Immature natural killer cell (primary cell): ENCODE data around the gene OR1K1. TPM values are rescaled to one million over a fixed set of nuclear protein-coding genes. Genes with fewer than 3 reads are reported as not detected.

Experiments used
- DNase-seq, 3 donors: peaks; one replicate each; pipeline ENCODE4 v3.0.0; 2022; ENCODE audit warnings: mixed read lengths in 1 of 3
- H3K27ac Mint-ChIP-seq, 6 donors: one replicate each; pipeline ENCODE4 v1.8.0; 2020; ENCODE audit warnings: mixed read lengths in 6 of 6, mild to moderate bottlenecking in 5 of 6, inconsistent platforms in 4 of 6, moderate library complexity in 3 of 6
- H3K27me3 Mint-ChIP-seq, 3 donors: one replicate each; pipeline ENCODE4 v1.8.0; 2020 to 2021; ENCODE audit warnings: low read depth in 3 of 3, mild to moderate bottlenecking in 3 of 3, mixed read lengths in 3 of 3, moderate library complexity in 3 of 3, inconsistent platforms in 1 of 3
- H3K36me3 Mint-ChIP-seq, 3 donors: one replicate each; pipeline ENCODE4 v1.8.0; 2020; ENCODE audit warnings: mixed read lengths in 3 of 3, inconsistent platforms in 2 of 3, mild to moderate bottlenecking in 2 of 3
- H3K4me1 Mint-ChIP-seq, 2 donors: one replicate each; pipeline ENCODE4 v1.8.0; 2020; ENCODE audit warnings: inconsistent platforms in 2 of 2, mild to moderate bottlenecking in 2 of 2, mixed read lengths in 2 of 2, moderate library complexity in 1 of 2
- H3K4me3 Mint-ChIP-seq, 5 donors: one replicate each; pipeline ENCODE4 v1.8.0; 2020; ENCODE audit warnings: mild to moderate bottlenecking in 5 of 5, mixed read lengths in 5 of 5, inconsistent platforms in 3 of 5, moderate library complexity in 3 of 5
- H3K9me3 Mint-ChIP-seq, 6 donors: one replicate each; pipeline ENCODE4 v1.8.0; 2020; ENCODE audit warnings: mild to moderate bottlenecking in 6 of 6, mixed read lengths in 6 of 6, inconsistent platforms in 4 of 6, moderate library complexity in 3 of 6
- polyA plus RNA-seq, 3 donors: library from polyadenylated mRNA; unstranded; fragments of 300-500 nt; fragmentation: Illumina TruSeq; gene quantifications; one replicate each; pipeline ENCODE4 v1.2.3, GENCODE V29; 2021

Gene OR1K1, protein sequence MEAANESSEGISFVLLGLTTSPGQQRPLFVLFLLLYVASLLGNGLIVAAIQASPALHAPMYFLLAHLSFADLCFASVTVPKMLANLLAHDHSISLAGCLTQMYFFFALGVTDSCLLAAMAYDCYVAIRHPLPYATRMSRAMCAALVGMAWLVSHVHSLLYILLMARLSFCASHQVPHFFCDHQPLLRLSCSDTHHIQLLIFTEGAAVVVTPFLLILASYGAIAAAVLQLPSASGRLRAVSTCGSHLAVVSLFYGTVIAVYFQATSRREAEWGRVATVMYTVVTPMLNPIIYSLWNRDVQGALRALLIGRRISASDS
- polyA plus RNA-seq, result not detected

DNA sequence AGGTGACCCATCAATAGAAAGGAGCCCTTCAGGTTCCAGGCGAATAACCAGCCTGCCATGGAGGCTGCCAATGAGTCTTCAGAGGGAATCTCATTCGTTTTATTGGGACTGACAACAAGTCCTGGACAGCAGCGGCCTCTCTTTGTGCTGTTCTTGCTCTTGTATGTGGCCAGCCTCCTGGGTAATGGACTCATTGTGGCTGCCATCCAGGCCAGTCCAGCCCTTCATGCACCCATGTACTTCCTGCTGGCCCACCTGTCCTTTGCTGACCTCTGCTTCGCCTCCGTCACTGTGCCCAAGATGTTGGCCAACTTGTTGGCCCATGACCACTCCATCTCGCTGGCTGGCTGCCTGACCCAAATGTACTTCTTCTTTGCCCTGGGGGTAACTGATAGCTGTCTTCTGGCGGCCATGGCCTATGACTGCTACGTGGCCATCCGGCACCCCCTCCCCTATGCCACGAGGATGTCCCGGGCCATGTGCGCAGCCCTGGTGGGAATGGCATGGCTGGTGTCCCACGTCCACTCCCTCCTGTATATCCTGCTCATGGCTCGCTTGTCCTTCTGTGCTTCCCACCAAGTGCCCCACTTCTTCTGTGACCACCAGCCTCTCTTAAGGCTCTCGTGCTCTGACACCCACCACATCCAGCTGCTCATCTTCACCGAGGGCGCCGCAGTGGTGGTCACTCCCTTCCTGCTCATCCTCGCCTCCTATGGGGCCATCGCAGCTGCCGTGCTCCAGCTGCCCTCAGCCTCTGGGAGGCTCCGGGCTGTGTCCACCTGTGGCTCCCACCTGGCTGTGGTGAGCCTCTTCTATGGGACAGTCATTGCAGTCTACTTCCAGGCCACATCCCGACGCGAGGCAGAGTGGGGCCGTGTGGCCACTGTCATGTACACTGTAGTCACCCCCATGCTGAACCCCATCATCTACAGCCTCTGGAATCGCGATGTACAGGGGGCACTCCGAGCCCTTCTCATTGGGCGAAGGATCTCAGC is at the start of gene OR1K1:
Gene OR1K1 (plus strand): TSS at position 58 of the 995 bp plus-strand sequence. CDS start 0 bp downstream, at position 58.
- H3K4me1 Mint-ChIP-seq, result no peaks in the 10 kb centered on the region
- H3K9me3 Mint-ChIP-seq, result peaks cover 0 to 1% (median 0%) of the 10 kb centered on the region in 6 donors
- H3K36me3 Mint-ChIP-seq, result peaks cover 1 to 7% (median 4%) of the 10 kb centered on the region in 3 donors
- H3K27ac Mint-ChIP-seq, result no peak within 1 kb of the TSS
- no peak for DNase-seq
- H3K4me3 Mint-ChIP-seq, result no peak within 1 kb of the TSS
- peaks cover 0 to 1% (median 0%) of the 10 kb centered on the region in 3 donors for H3K27me3 Mint-ChIP-seq

DNA sequence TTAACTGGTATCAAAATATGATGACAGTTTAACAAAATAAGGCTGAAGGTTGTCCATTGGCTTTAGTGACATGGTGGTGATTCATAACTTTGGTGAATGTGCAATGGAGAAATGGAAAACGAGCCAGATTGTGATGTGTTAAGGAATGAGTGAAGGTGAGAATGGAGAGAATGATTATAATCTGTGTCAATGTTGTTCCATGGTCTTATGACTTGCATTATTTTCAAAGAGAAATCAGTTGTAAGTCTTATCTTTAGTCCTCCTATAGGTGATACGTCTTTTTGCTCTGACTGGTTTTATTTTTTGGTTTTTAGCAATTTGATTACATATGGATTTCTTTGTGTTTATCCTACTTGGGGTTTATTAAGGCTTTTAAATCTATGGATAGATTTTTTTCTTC is 45.1 kb upstream of the OR1K1 start:
- DNase-seq, result no peak
- Mint-ChIP-seq H3K4me3 (no peak overlapping the region), H3K27me3 (peaks cover 0 to 10% (median 3%) of the 10 kb centered on the region in 3 donors), H3K36me3 (peaks cover 8 to 18% (median 9%) of the 10 kb centered on the region in 3 donors), H3K27ac (no peak overlapping the region), H3K4me1 (no peaks in the 10 kb centered on the region), H3K9me3 (peaks cover 6 to 28% (median 11%) of the 10 kb centered on the region in 6 donors)

DNA sequence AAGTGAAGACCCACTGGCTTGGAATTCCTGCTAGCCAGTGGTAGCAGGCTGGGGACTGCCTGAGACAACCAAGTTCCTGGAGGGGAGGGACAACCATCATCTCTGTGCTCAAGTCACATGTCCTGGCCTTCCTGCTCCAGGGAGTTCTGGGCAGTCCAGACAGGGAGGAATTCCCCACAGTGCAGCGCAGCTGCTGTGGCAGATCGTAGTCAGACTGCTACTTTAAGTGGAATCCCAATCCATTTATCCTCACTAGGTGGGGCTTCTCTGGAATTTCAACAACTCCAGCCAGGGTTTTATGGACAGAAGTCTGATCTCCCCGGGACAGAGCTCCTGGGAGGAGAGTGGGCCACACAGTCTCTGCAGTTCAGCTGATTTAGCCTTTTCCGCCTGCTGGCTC is 32.1 kb upstream of the OR1K1 start:
- no peak overlapping the region for H3K27ac Mint-ChIP-seq
- H3K36me3 Mint-ChIP-seq, result peaks cover 7 to 12% (median 9%) of the 10 kb centered on the region in 3 donors
- H3K4me1 Mint-ChIP-seq, result no peaks in the 10 kb centered on the region
- no peak overlapping the region for H3K4me3 Mint-ChIP-seq
- DNase-seq, result no peak
- H3K9me3 Mint-ChIP-seq, result peaks cover 16 to 52% (median 34%) of the 10 kb centered on the region in 6 donors
- peaks cover 0 to 2% (median 0%) of the 10 kb centered on the region in 3 donors for H3K27me3 Mint-ChIP-seq

DNA sequence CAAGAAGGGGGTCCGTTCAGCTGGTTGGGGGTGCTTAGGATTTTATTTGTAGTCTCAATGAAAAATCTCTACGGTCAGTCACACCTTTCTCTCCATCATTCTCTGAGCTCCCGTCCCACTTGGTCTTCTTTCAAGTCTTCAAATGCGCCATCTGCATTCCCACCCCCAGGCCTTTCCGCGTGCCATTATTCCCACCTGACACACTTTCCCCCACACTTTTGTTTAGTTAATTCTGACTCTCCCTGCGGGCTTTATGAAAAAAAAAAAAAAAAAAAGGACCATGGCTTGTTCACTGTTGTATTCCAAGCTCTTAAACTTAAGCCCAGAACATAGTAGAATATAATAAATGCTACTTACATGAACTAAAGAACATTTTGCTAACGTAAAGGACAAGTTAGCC is 22.9 kb upstream of the OR1K1 start:
- H3K4me3 Mint-ChIP-seq, result no peak overlapping the region
- peaks cover 2 to 3% (median 3%) of the 10 kb centered on the region in 3 donors for H3K27me3 Mint-ChIP-seq
- H3K9me3 Mint-ChIP-seq, result peaks cover 0 to 15% (median 8%) of the 10 kb centered on the region in 6 donors
- H3K36me3 Mint-ChIP-seq, result no peaks in the 10 kb centered on the region
- no peak overlapping the region for H3K27ac Mint-ChIP-seq
- no peaks in the 10 kb centered on the region for H3K4me1 Mint-ChIP-seq
- DNase-seq, result no peak

DNA sequence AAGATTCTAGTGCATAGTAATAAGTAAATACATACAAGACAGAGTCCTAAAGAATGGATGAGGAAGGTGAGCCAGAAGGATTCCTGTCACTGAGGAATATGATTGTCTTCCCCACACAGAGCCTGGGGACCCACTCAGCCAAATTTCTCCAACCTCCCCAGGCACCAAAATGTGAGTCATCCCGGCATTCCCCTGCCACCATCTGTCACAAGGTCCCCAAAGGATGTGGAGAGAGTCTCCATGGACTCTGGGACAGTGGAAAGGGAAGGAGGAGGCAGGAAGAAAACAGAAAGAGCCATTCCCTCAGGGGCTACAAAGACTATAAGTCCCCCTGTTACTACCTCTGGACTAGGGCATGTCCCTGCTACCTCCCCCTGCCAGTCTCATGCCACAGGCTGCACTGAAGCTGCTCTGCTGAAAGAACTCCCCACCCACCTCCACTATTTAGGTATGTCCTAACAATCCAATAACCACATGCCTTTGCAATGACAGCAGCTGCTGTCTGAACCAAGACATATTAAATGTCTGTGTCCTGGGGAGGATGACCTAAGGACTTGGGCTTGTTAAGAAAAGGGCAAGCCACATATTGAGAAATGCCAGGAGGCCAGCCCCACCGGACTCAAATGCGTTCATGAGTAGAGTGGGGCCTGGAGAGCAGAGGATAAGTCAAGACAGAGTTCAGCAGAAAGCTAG is 21.8 kb upstream of the OR1K1 start:
- DNase-seq, result no peak
- Mint-ChIP-seq H3K27ac (no peak overlapping the region), H3K4me1 (no peaks in the 10 kb centered on the region), H3K27me3 (peaks cover 2% of the 10 kb centered on the region in 3 donors), H3K4me3 (no peak overlapping the region), H3K9me3 (peaks cover 0 to 6% (median 2%) of the 10 kb centered on the region in 6 donors), H3K36me3 (no peaks in the 10 kb centered on the region)

DNA sequence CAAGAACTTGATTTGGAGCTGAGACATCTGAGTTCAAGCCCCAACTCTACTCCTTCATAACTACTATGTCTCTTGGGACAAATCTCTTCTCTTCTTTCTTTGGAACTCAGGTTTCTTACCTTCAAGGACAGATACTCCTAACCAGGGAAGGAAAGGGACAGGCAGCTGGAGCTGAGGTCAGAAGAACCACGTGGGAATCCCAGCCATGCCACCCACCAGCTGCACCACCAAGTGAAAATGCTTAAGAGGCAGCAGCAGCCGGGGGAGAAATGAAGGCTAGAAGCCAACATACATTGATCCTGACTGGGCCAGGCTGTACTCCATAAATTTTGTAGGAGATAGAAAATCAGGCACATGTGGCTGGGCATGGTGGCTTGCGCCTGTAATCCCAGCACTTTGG is 20.7 kb upstream of the OR1K1 start:
- Mint-ChIP-seq H3K4me1 (no peaks in the 10 kb centered on the region), H3K4me3 (no peak overlapping the region), H3K27me3 (peaks cover 0 to 2% (median 2%) of the 10 kb centered on the region in 3 donors), H3K27ac (no peak overlapping the region), H3K36me3 (no peaks in the 10 kb centered on the region), H3K9me3 (no peaks in the 10 kb centered on the region)
- no peak for DNase-seq

DNA sequence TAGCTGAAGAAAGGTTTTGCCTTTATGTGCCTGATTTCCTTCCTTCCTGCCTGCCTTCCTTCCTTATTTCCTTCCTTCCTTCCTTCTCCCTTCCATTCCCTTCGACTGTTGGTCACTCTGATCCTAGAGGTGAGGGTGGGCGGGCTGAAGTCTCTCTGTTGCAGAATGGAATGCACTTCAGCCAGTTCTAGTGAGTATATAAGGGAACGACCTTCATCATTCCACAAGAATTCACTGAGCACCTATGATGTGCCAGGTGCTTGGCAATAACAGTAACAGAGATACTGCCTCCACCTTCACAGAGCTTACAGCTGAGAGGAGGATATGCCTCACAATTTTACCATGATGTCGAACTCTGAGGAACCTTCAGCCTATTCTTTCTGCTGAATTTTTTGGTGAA is 19.9 kb upstream of the OR1K1 start:
- H3K9me3 Mint-ChIP-seq, result no peaks in the 10 kb centered on the region

DNA sequence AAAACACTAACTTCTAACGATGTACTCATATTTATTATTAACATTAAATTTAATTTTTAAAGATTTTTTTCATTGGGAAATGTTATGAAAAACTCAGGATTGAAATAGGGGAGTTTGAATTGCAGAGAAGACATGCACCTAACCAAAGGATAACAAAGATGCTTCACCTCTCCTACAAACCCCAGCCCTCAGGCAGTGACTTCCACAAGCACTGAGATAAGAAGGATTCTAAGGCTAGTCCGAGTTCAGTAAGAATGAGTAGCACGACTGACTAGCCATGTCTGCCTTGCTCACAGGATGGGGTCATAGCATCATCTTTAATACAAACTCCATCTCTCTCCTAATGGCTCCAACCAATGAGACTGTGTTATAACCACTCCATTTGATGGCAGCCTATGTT is 18.3 kb upstream of the OR1K1 start:
- Mint-ChIP-seq H3K27ac (no peak overlapping the region), H3K9me3 (no peaks in the 10 kb centered on the region), H3K4me3 (no peak overlapping the region), H3K27me3 (peaks cover 0 to 2% (median 2%) of the 10 kb centered on the region in 3 donors), H3K4me1 (no peaks in the 10 kb centered on the region), H3K36me3 (no peaks in the 10 kb centered on the region)
- DNase-seq, result no peak

More for the DNA sequence above, 19.9 kb upstream of the OR1K1 start:
- Mint-ChIP-seq H3K36me3 (no peaks in the 10 kb centered on the region), H3K27ac (no peak overlapping the region), H3K4me3 (no peak overlapping the region), H3K4me1 (no peaks in the 10 kb centered on the region), H3K27me3 (peaks cover 0 to 2% (median 2%) of the 10 kb centered on the region in 3 donors)
- DNase-seq, result no peak

DNA sequence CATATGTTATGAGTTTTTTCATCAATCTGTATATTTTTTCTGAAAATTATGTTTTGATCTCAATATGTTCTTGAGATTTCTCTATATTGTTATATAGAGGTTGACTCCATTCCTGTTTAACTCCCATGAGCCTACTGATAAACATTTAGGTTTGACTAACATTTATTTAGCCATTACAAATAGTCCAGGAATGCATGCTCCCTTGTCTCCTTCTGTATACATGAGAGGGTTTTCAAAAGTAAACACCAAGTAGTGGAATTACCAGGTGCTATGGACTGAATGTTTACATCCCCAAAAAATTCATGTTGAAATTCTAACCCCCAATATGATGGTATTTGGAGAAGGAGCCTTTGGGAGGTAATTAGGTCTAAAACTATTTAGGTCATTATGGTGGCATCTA is 14.7 kb upstream of the OR1K1 start:
- Mint-ChIP-seq H3K4me1 (no peaks in the 10 kb centered on the region), H3K27me3 (no peaks in the 10 kb centered on the region), H3K27ac (no peak overlapping the region), H3K4me3 (no peak overlapping the region), H3K9me3 (no peaks in the 10 kb centered on the region), H3K36me3 (peaks cover 0 to 3% (median 0%) of the 10 kb centered on the region in 3 donors)
- no peak for DNase-seq

DNA sequence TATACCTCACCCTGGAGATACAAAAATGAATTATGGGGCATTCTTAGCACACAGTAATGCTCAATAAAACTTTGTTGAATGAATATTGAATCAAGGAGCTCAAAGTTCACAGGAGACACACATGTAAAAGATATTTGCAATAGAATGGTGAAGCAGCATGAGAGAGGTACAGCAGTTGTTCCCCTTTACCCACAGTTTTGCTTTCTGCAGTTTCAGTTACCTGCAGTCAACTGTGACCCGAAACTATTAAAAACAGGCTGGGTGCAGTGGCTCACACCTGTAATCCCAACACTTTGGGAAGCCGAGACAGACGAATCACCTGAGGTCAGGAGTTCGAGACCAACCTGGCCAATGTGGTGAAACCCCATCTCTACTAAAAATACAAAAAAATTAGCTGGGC is 13.6 kb upstream of the OR1K1 start:
- no peak for DNase-seq
- peaks cover 0 to 3% (median 3%) of the 10 kb centered on the region in 3 donors for H3K27me3 Mint-ChIP-seq
- H3K4me1 Mint-ChIP-seq, result no peaks in the 10 kb centered on the region
- no peak overlapping the region for H3K4me3 Mint-ChIP-seq
- H3K9me3 Mint-ChIP-seq, result no peaks in the 10 kb centered on the region
- H3K36me3 Mint-ChIP-seq, result peaks cover 0 to 3% (median 0%) of the 10 kb centered on the region in 3 donors
- no peak overlapping the region for H3K27ac Mint-ChIP-seq

DNA sequence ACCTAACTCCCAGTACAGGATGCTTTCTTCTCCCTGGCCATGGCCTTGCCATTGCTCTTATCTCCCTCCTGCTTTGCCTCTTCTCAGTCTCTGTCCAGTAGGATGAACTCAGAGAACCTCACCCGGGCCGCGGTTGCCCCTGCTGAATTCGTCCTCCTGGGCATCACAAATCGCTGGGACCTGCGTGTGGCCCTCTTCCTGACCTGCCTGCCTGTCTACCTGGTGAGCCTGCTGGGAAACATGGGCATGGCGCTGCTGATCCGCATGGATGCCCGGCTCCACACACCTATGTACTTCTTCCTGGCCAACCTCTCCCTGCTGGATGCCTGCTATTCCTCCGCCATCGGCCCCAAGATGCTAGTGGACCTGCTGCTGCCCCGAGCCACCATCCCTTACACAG is 11.1 kb upstream of the OR1K1 start, which contains the start of gene OR5C1:
Gene OR5C1 (plus strand): TSS at position 103 of the 400 bp plus-strand sequence. CDS start 0 bp downstream, at position 103.
- DNase-seq, result no peak
- H3K9me3 Mint-ChIP-seq, result no peaks in the 10 kb centered on the region
- H3K4me1 Mint-ChIP-seq, result no peaks in the 10 kb centered on the region
- no peak within 1 kb of the TSS for H3K4me3 Mint-ChIP-seq
- H3K27ac Mint-ChIP-seq, result no peak within 1 kb of the TSS
- H3K27me3 Mint-ChIP-seq, result peaks cover 0 to 4% (median 4%) of the 10 kb centered on the region in 3 donors
- H3K36me3 Mint-ChIP-seq, result peaks cover 0 to 3% (median 0%) of the 10 kb centered on the region in 3 donors

DNA sequence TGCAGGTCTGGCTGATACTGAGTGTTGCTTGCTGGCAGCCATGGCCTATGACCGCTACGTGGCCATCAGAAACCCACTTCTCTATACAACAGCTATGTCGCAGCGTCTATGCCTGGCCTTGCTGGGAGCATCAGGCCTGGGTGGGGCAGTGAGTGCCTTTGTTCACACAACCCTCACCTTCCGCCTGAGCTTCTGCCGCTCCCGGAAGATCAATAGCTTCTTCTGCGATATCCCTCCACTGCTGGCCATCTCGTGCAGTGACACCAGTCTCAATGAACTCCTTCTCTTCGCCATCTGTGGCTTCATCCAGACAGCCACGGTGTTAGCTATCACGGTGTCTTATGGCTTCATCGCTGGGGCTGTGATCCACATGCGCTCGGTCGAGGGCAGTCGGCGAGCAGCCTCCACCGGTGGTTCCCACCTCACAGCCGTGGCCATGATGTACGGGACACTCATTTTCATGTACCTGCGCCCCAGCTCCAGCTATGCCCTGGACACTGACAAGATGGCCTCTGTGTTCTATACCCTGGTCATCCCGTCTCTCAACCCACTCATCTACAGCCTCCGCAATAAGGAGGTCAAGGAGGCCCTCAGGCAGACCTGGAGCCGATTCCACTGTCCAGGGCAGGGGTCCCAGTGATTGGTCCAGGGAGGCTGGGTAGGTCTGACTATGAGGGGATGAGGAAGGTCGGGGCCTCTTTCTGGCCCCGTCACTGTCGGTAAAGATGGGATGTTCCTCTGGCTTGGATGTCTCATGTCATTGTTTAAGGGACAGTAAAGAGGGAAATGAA is 10.5 kb upstream of the OR1K1 start:
- Mint-ChIP-seq H3K27ac (no peak overlapping the region), H3K9me3 (no peaks in the 10 kb centered on the region), H3K27me3 (peaks cover 0 to 4% (median 4%) of the 10 kb centered on the region in 3 donors), H3K36me3 (peaks cover 0 to 3% (median 0%) of the 10 kb centered on the region in 3 donors), H3K4me1 (no peaks in the 10 kb centered on the region), H3K4me3 (no peak overlapping the region)
- no peak for DNase-seq
